HCT116 (cell line): ENCODE data around the gene ACACA. TPM values are rescaled to one million over a fixed set of nuclear protein-coding genes. Genes with fewer than 3 reads are reported as not detected.

Experiments used
- ATAC-seq: fragments of 200-7000 bp; cut with Tn5 transposase; 2 replicates; pipeline ENCODE4 v1.9.1; 2020; ENCODE audit warnings: mild to moderate bottlenecking, moderate library complexity
- BruUV-seq: library from RNA; stranded (reverse); fragments of 400-500 nt; replicated peaks from 2 replicates; lab custom pipeline; 2021; lab: Mats Ljungman, UMichigan
- CTCF ChIA-PET: fragments of 300-600 bp; sonication (Branson Sonifier 250); formaldehyde crosslinking; loops from one replicate; lab custom pipeline; 2021; ENCODE audit warnings: antibody characterized with exemption; lab: Charles Lee
- POLR2A ChIA-PET: fragments of 300-600, 350-600 bp; sonication (Branson Sonifier 250); formaldehyde crosslinking; loops from one replicate; lab custom pipeline; 2021; ENCODE audit warnings: antibody characterized with exemption; lab: Charles Lee
- RAD21 ChIA-PET, 2 experiments: fragments of 300-600 bp; sonication (Branson Sonifier 250); formaldehyde crosslinking; loops; one replicate each; lab custom pipeline; 2023; ENCODE audit warnings: low total read pairs in 2 of 2; ENCODE audit not compliant: uncharacterized antibody in 2 of 2, unreplicated experiment in 2 of 2, low non-redundant PET in 1 of 2; lab: Charles Lee
- DNase-seq: peaks from one replicate; pipeline ENCODE4 v3.0.0-alpha.2; 2010; ENCODE audit warnings: low read depth, low spot score
- H2AFZ ChIP-seq: fragments of 200-600 bp; shearing (Covaris generic), sonication (generic); 2 replicates; pipeline ENCODE4 v1.6.1; 2017; ENCODE audit warnings: low read depth, mixed run types, mixed read lengths, antibody characterized with exemption, low read length; ENCODE audit not compliant: poor library complexity, severe bottlenecking
- H3K27ac ChIP-seq: 2 replicates; pipeline ENCODE4 v1.5.1; 2012; ENCODE audit warnings: low read depth, low read length
- H3K27me3 ChIP-seq: fragments of 200-600 bp; sonication (generic); 2 replicates; pipeline ENCODE4 v1.6.1; 2016; ENCODE audit warnings: mixed run types, low read length, mixed read lengths; ENCODE audit not compliant: insufficient read depth
- H3K36me3 ChIP-seq, 2 experiments: fragments of 200-500 bp in 1 of 2; fragments of 200-600 bp in 1 of 2; sonication (Bioruptor generic) in 1 of 2; sonication (generic) in 1 of 2; 2 replicates each; pipeline versions ENCODE4 v1.5.1 to v1.6.1; 2014 to 2016; ENCODE audit warnings: low read length in 2 of 2, inconsistent platforms in 1 of 2, mixed read lengths in 1 of 2, mixed run types in 1 of 2; ENCODE audit not compliant: insufficient read depth in 2 of 2, control insufficient read depth in 1 of 2
- H3K4me1 ChIP-seq, 2 experiments: fragments of 200-600 bp in 1 of 2; sonication (generic) in 1 of 2; 2 replicates each; pipeline versions ENCODE4 v1.5.1 to v1.6.1; 2012 to 2017; ENCODE audit warnings: low read length in 2 of 2, inconsistent platforms in 1 of 2, mild to moderate bottlenecking in 1 of 2, mixed read lengths in 1 of 2, mixed run types in 1 of 2, moderate library complexity in 1 of 2; ENCODE audit not compliant: insufficient read depth in 2 of 2, control insufficient read depth in 1 of 2
- H3K4me2 ChIP-seq: fragments of 200-600 bp; sonication (generic); 2 replicates; pipeline ENCODE4 v1.6.1; 2017; ENCODE audit warnings: mixed run types, low read length, mixed read lengths
- H3K4me3 ChIP-seq, 2 experiments: fragments of 200-600 bp in 1 of 2; sonication (generic) in 1 of 2; replicated peaks in 1 of 2; 2 replicates each; pipeline ENCODE4 v1.5.1; 2011 to 2016; ENCODE audit warnings: low read length in 2 of 2, control low read depth in 1 of 2, low read depth in 1 of 2, mild to moderate bottlenecking in 1 of 2, mixed read lengths in 1 of 2, mixed run types in 1 of 2
- H3K79me2 ChIP-seq: fragments of 200-600 bp; sonication (generic); 2 replicates; pipeline ENCODE4 v1.6.1; 2017; ENCODE audit warnings: mild to moderate bottlenecking, mixed run types, low read length, moderate library complexity, mixed read lengths; ENCODE audit not compliant: insufficient read depth
- H3K9ac ChIP-seq: fragments of 200-600 bp; sonication (generic); 2 replicates; pipeline ENCODE4 v1.6.1; 2016; ENCODE audit warnings: low read length, mixed read lengths
- H3K9me2 ChIP-seq: fragments of 200-600 bp; sonication (generic), shearing (Covaris generic); 2 replicates; pipeline ENCODE4 v1.6.1; 2017; ENCODE audit warnings: mixed run types, mild to moderate bottlenecking, moderate library complexity; ENCODE audit not compliant: insufficient read depth
- H3K9me3 ChIP-seq, 2 experiments: fragments of 200-500 bp in 1 of 2; fragments of 200-600 bp in 1 of 2; sonication (Bioruptor generic) in 1 of 2; sonication (generic) in 1 of 2; 2 replicates each; pipeline ENCODE4 v1.6.1; 2014 to 2017; ENCODE audit warnings: low read length in 2 of 2, mixed read lengths in 2 of 2, inconsistent platforms in 1 of 2, low read depth in 1 of 2, mild to moderate bottlenecking in 1 of 2, mixed run types in 1 of 2, moderate library complexity in 1 of 2; ENCODE audit not compliant: control insufficient read depth in 1 of 2, insufficient read depth in 1 of 2
- H4K20me1 ChIP-seq: fragments of 200-600 bp; sonication (generic), shearing (Covaris generic); 2 replicates; pipeline ENCODE4 v1.6.1; 2017; ENCODE audit warnings: mixed run types, mild to moderate bottlenecking, moderate library complexity; ENCODE audit not compliant: insufficient read depth
- CBX3 ChIP-seq: IDR thresholded peaks from 2 replicates; pipeline ENCODE4 v1.6.1; 2012; ENCODE audit warnings: low read depth
- CTCF ChIP-seq, 3 experiments: fragments of 200-600 bp in 1 of 3; sonication (generic) in 1 of 3; IDR thresholded peaks in 2 of 3; conservative IDR thresholded peaks in 1 of 3; 2 replicates each; pipeline ENCODE4 v1.5.1; 2012 to 2017; ENCODE audit warnings: low read depth in 2 of 3, low read length in 2 of 3, antibody characterized with exemption in 1 of 3, borderline replicate concordance in 1 of 3, control low read depth in 1 of 3, mild to moderate bottlenecking in 1 of 3, mixed read lengths in 1 of 3, mixed run types in 1 of 3, moderate library complexity in 1 of 3; ENCODE audit not compliant: insufficient read depth in 1 of 3
- EZH2phosphoT487 ChIP-seq: fragments of 200-600 bp; IDR thresholded peaks from 2 replicates; pipeline ENCODE4 v1.6.1; 2018; ENCODE audit warnings: antibody characterized with exemption, borderline replicate concordance
- MAX ChIP-seq: IDR thresholded peaks from 2 replicates; pipeline ENCODE4 v1.6.1; 2012
- POLR2A ChIP-seq: IDR thresholded peaks from 2 replicates; pipeline ENCODE4 v1.7.0; 2011; ENCODE audit warnings: borderline replicate concordance; ENCODE audit not compliant: insufficient read depth, insufficient read length; ENCODE audit errors: extremely low read depth
- RAD21 ChIP-seq: IDR thresholded peaks from 2 replicates; pipeline ENCODE4 v1.6.1; 2012; ENCODE audit warnings: low read depth, mild to moderate bottlenecking
- SIN3A ChIP-seq: IDR thresholded peaks from 2 replicates; pipeline ENCODE4 v1.6.1; 2012; ENCODE audit warnings: low read depth
- SP1 ChIP-seq: IDR thresholded peaks from 2 replicates; pipeline ENCODE4 v1.6.1; 2012; ENCODE audit warnings: low read depth
- SRF ChIP-seq: IDR thresholded peaks from 2 replicates; pipeline ENCODE4 v1.6.1; 2012; ENCODE audit warnings: low read depth
- TCF7L2 ChIP-seq: IDR thresholded peaks from 2 replicates; pipeline ENCODE4 v1.7.0; 2011; ENCODE audit warnings: borderline replicate concordance, inconsistent platforms; ENCODE audit not compliant: insufficient read depth, insufficient read length; ENCODE audit errors: extremely low read depth
- ZNF274 ChIP-seq: fragments of 200-500 bp; sonication (Bioruptor generic); IDR thresholded peaks from 2 replicates; pipeline ENCODE4 v1.6.1; 2014; ENCODE audit warnings: mild to moderate bottlenecking, low read depth, low read length, inconsistent platforms
- intact Hi-C: fragments of 100-400 bp; cut with micrococcal nuclease; formaldehyde crosslinking; loops from 2 replicates; pipeline ENCODE4 v1.10.0; 2022
- total RNA-seq: library from RNA; stranded (reverse); gene quantifications from one replicate; pipeline ENCODE4 v1.2.1, GENCODE V29; 2021; ENCODE audit not compliant: unreplicated experiment
- TF ChIP-seq, protein P1 (sequence below): IDR thresholded peaks from 2 replicates; pipeline ENCODE4 v1.6.1; 2011; ENCODE audit warnings: mild to moderate bottlenecking, low read length, moderate library complexity; ENCODE audit not compliant: insufficient replicate concordance; ENCODE audit errors: extremely low read depth

The ACACA gene
- total RNA-seq, 1 experiment from 2014 or later: 161 TPM

GRCh38 chr17:37191219-37191618 is 215.4 kb downstream of the ACACA start:
- H3K27me3 ChIP-seq: no peaks in the 10 kb centered on the region
- no peaks in the 10 kb centered on the region for H3K4me1 ChIP-seq
- H3K36me3 ChIP-seq: peaks cover 14 to 45% of the 10 kb centered on the region in 2 experiments
- H4K20me1 ChIP-seq: no peaks in the 10 kb centered on the region
- no peak for ATAC-seq
- RAD21 ChIA-PET: no interaction called here
- H3K4me3 ChIP-seq: no peak overlapping the region
- no peak overlapping the region for H3K4me2 ChIP-seq
- no peaks in the 10 kb centered on the region for H3K79me2 ChIP-seq
- no TSS peak for BruUV-seq
- H3K9me3 ChIP-seq: no peaks in the 10 kb centered on the region
- H3K27ac ChIP-seq: no peak overlapping the region
- CTCF ChIA-PET: interaction anchor here (1.0 kb wide), 1 partner anchor 11 kb away, joined by 3 read pairs; no protein-coding TSS in a partner anchor
- H2AFZ ChIP-seq: no peak overlapping the region
- no peak for TF ChIP-seq MAX
- TF ChIP-seq CBX3: no peak
- TF ChIP-seq POLR2A: no peak
- no peak for TF ChIP-seq SRF
- no peak for TF ChIP-seq CTCF (IDR thresholded peaks at IDR 0.05 in 2 of 3, conservative IDR thresholded peaks at IDR 0.05 in 1 of 3; ENCODE audit: borderline replicate concordance in 1 of 3, insufficient read depth in 1 of 3, low read depth in 2 of 3, low read length in 2 of 3)
- TF ChIP-seq ZNF274: no peak
- TF ChIP-seq SP1: no peak
- TF ChIP-seq RAD21: no peak
- no peak for TF ChIP-seq EZH2phosphoT487
- no peak for TF ChIP-seq TCF7L2
- no peak for TF ChIP-seq SIN3A
- TF ChIP-seq, protein P1, sequence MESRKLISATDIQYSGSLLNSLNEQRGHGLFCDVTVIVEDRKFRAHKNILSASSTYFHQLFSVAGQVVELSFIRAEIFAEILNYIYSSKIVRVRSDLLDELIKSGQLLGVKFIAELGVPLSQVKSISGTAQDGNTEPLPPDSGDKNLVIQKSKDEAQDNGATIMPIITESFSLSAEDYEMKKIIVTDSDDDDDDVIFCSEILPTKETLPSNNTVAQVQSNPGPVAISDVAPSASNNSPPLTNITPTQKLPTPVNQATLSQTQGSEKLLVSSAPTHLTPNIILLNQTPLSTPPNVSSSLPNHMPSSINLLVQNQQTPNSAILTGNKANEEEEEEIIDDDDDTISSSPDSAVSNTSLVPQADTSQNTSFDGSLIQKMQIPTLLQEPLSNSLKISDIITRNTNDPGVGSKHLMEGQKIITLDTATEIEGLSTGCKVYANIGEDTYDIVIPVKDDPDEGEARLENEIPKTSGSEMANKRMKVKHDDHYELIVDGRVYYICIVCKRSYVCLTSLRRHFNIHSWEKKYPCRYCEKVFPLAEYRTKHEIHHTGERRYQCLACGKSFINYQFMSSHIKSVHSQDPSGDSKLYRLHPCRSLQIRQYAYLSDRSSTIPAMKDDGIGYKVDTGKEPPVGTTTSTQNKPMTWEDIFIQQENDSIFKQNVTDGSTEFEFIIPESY: no peak
- intact Hi-C loops: no loop called here
- DNase-seq: no peak
- H3K9me2 ChIP-seq: no peaks in the 10 kb centered on the region
- POLR2A ChIA-PET: no interaction called here
- H3K9ac ChIP-seq: no peak overlapping the region
